Ishikawa (cell line): ENCODE data around the gene FAM120C.

Experiments used
- CEBPB ChIP-seq: IDR thresholded peaks from 2 replicates; pipeline ENCODE4 v1.6.1; 2012
- CREB1 ChIP-seq: IDR thresholded peaks from 2 replicates; pipeline ENCODE4 v1.6.1; 2012; ENCODE audit warnings: low read depth
- EGR1 ChIP-seq: IDR thresholded peaks from 2 replicates; pipeline ENCODE4 v1.6.1; 2012
- EP300 ChIP-seq: IDR thresholded peaks from 2 replicates; pipeline ENCODE4 v1.6.1; 2012; ENCODE audit warnings: borderline replicate concordance
- FOXM1 ChIP-seq: IDR thresholded peaks from 2 replicates; pipeline ENCODE4 v1.6.1; 2012; ENCODE audit warnings: low read depth, borderline replicate concordance
- NFIC ChIP-seq: IDR thresholded peaks from 2 replicates; pipeline ENCODE4 v1.6.1; 2012
- RAD21 ChIP-seq: IDR thresholded peaks from 2 replicates; pipeline ENCODE4 v1.6.1; 2012; ENCODE audit warnings: low read depth
- REST ChIP-seq: IDR thresholded peaks from 2 replicates; pipeline ENCODE4 v1.6.1; 2012; ENCODE audit warnings: low read depth, mild to moderate bottlenecking
- TAF1 ChIP-seq: IDR thresholded peaks from 2 replicates; pipeline ENCODE4 v1.6.1; 2012; ENCODE audit warnings: low read depth, mild to moderate bottlenecking
- TCF12 ChIP-seq: IDR thresholded peaks from 2 replicates; pipeline ENCODE4 v1.6.1; 2012; ENCODE audit warnings: low read depth
- TEAD4 ChIP-seq: IDR thresholded peaks from 2 replicates; pipeline ENCODE4 v1.6.1; 2012
- YY1 ChIP-seq: IDR thresholded peaks from 2 replicates; pipeline ENCODE4 v1.6.1; 2012; ENCODE audit warnings: low read depth
- ZBTB7A ChIP-seq: IDR thresholded peaks from 2 replicates; pipeline ENCODE4 v1.6.1; 2012; ENCODE audit warnings: low read depth
- TF ChIP-seq, protein P1 (sequence below): IDR thresholded peaks from 2 replicates; pipeline ENCODE4 v1.6.1; 2012
- TF ChIP-seq, protein P2 (sequence below): IDR thresholded peaks from 2 replicates; pipeline ENCODE4 v1.6.1; 2012

FAM120C gene, protein sequence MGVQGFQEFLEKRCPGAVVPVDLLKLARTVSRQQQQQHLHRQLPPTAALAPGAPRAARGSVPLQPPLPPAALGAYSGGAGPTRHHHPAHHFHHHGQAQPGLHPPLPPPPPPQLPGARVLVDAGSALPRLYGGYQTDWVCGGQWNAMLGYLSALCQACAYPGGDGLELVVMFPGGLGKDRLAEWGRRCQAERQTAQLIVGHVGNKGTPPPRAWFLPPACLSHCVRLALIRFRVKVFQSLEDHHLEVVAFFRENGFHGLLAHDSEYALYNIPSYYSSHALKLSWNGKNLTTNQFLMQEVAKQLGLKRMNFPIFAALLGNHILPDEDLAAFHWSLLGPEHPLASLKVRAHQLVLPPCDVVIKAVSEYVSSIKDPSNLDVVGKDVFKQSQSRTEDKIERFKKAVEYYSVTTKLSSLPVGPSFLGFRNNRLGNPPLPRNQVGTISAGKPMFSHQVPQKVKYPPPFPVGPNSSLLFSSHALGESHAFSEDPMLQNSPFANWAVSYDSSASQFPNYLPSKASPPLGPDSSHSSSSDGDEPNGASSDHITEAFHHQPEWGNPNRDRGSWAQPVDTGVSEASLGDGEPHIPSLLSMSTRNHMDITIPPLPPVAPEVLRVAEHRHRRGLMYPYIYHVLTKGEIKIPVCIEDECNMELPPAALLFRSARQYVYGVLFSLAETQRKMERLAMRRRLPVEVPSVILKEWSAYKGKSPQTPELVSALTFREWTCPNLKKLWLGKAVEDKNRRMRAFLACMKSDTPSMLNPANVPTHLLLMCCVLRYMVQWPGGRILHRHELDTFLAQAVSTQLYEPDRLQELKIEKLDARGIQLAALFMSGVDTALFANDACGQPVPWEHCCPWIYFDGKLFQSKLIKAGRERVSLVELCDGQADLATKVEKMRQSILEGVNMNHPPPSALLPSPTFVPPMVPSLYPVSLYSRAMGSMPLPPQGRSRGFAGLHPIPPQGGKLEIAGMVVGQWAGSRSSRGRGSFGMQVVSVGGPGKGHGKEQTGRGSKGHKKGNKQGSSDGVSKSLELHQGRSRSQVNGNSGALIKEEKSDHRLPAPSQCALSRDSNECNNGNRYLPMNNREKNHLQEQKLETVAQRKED

DNA sequence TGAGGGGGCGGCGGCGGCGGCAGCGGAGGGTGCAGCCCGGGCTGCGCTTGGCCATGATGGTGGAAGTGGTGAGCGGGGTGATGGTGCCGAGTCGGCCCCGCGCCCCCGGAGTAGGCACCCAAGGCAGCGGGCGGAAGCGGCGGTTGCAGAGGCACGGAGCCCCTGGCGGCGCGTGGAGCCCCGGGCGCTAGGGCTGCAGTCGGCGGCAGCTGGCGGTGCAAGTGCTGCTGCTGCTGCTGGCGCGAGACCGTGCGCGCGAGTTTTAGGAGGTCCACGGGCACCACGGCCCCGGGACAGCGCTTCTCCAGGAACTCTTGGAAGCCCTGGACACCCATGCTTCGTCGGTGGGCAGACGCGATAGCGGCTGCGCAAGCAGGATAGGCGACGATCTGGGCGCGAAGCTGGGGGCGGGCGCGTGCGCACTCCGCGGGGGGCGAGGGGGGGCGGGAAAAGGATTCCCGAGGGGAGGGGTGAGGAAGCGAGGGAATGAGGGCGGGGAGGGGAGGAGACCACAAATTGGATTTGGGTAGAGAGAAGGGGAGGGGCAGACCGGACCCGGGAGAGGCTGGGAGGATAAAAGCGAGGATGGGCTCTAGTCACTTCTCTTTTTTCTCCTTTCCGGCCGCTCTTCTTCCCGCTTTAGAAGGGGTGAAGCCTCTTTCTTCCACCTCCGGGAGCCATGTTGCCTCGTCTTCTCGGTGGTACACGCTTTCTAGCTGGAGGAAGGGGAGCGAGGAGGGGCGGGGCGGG, at the start of gene FAM120C:
Gene FAM120C, minus strand, starts transcription at position 391 of the 750 bp plus-strand sequence. Its CDS starts 56 bp downstream, at position 335.
- TF ChIP-seq ZBTB7A (no peak), TAF1 (peak; percentile 56), YY1 (0 out of 2 replicates have a peak, but pooled peaks have one; percentile 9)
- TF ChIP-seq, protein P1, sequence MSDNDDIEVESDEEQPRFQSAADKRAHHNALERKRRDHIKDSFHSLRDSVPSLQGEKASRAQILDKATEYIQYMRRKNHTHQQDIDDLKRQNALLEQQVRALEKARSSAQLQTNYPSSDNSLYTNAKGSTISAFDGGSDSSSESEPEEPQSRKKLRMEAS, result peak; percentile 57

DNA sequence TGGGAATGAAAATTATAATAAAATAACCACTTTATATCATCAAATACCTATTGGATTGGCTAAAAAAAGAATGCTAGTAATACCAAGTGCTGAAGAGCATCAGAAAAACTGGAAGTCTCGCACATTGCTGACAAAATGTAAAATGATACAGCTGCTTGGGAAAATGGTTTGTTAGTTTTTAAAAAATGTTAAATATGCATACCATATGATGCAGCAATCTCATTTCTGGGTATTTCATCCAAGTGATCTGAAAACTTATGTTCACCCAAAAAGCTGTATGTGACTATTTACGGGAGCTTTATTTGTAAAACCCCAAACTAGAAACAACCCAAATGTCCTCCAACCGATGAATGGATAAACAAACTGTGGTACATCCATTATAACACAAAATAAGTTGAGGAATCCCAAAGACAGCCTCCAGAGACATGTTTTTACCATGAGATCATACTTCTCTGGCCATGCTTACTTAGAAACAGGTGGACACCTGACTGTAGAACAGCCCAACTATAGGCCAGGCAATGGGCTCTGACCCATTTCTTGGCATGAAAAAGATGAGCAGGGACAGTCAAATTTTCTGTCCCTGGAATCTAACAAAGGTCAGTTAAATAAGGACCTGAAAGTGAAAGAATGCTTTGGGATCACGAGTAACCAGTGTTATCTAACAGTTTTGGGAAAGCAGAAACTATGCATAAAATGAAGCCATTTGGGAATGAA, 47.5 kb upstream of the FAM120C start:
- TF ChIP-seq TCF12 (no peak), TAF1 (no peak), REST (no peak)
- TF ChIP-seq, protein P2, sequence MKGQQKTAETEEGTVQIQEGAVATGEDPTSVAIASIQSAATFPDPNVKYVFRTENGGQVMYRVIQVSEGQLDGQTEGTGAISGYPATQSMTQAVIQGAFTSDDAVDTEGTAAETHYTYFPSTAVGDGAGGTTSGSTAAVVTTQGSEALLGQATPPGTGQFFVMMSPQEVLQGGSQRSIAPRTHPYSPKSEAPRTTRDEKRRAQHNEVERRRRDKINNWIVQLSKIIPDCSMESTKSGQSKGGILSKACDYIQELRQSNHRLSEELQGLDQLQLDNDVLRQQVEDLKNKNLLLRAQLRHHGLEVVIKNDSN, result no peak

DNA sequence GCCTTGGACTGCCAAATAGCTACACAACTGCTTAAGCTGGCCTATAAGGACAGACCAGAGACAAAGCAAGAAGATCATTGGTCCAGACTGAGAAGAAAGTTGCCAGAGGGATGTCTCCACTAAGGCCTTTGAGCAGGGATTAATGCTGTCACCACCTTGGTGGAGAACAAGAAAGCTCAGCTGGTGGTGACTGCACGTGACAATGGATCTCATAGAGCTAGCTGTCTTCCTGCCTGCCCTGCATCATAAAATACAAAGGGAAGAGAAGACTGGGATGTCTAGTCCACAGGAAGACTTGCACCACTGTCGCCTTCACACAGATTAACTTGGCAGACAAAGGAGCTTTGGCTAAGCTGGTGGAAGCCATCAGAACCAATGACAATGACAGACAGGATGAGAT, 40.5 kb upstream of the FAM120C start:
- TF ChIP-seq RAD21, result no peak

- TF ChIP-seq ZBTB7A (no peak), RAD21 (no peak), REST (no peak), YY1 (no peak), TCF12 (no peak), FOXM1 (no peak), NFIC (no peak), EGR1 (no peak), CREB1 (no peak), TEAD4 (no peak), CEBPB (no peak), EP300 (no peak), TAF1 (no peak)
- TF ChIP-seq, protein P1, result no peak
- TF ChIP-seq, protein P2, result no peak
These were observed 30.5 kb upstream of the FAM120C start for GRCh38 chrX:54213603-54214002.

GRCh38 chrX:54208531-54208930, 25.5 kb upstream of the FAM120C start:
- TF ChIP-seq EP300, result no peak
- TF ChIP-seq FOXM1, result no peak
- no peak for TF ChIP-seq TAF1
- TF ChIP-seq ZBTB7A, result no peak
- no peak for TF ChIP-seq EGR1
- no peak for TF ChIP-seq CREB1
- TF ChIP-seq, protein P1, result no peak
- TF ChIP-seq RAD21, result no peak
- no peak for TF ChIP-seq REST
- no peak for TF ChIP-seq TCF12
- TF ChIP-seq TEAD4, result no peak
